Measurements from ENCODE around the gene SLC44A3.
"Not testable (repeated sequence)": the region's sequence is repeated elsewhere in the genome, so short reads cannot be mapped to it uniquely, and the experiment has no call there.

Gene SLC44A3

DNA sequence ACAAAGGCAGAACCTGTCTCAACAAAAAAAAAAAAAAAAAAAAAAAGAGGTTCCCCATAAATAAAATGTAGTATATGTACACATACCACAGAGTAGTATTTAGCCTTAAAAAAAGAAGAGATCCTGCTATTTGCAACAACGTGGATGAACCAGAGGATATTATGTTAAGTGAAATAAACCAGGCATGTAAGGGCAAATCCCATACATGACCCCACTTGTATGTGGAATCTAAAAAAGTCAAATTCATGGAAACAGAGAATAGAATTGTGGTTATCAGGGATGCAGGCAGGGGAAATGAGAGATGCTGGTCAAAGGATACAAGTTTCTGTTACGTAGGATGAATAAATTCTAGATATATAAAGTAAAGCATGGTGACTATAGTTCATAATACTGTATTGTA, 16.7 kb downstream of the SLC44A3 start:
- DNase-seq (ENCODE audit: low read depth): no peak

DNA sequence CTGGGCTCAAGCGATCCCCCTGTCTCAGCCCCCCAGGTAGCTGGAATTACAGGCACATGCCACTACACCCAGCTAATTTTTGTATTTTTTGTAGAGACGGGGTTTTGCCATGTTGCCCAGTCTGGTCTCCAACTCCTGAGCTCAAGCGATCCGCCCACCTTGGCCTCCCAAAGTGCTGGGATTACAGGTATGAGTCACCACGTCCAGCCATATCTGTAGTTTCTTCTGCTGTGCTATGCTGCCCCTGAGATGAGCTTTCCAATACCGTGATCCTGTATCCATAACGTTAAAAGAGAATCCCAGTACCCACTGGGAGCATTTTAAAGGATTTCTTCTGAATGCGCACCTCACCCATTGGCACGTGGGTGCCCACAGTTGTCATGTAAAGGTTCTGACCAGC, 20.2 kb downstream of the SLC44A3 start:
- not testable (repeated sequence) for DNase-seq (ENCODE audit: low read depth)

DNA sequence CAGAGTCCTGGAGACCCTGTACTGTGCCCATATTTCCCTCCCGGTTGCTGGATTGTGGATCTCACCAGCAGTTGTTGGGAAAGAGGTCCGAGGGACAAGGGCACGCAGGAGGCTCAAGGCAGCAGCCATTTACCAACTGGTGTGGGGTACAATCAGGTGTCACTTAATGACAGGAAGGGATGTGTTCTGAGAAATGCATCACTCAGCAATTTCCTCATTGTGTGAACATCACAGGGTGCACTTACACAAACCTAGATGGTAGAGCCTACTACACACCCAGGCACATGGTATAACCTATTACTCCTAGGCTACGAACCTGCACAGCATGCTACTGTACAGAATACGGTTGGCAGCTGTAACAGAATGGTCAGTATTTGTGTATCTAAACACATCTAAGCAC, 20.7 kb downstream of the SLC44A3 start:
- no peak for DNase-seq (ENCODE audit: low read depth)

DNA sequence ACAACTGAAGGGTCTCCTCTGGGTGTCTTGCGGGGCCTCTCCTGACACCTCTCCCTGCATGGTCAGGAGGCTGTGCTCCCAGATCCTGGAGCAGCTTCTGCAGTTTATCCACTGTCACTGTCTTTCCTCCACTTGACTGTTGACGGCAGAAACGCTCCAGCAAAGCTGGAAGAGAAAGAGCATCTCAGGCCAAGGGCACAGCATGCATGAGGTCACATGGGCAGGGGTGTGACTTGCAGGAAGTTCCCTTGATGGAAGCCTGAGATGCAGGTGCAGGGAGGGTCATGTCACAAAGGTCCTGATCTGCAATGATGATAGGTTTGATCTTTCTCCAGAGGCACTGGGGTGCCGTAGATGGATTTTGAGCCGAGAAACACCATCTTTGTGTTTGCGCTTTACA, 23.3 kb downstream of the SLC44A3 start:
- DNase-seq (ENCODE audit: low read depth): no peak

DNA sequence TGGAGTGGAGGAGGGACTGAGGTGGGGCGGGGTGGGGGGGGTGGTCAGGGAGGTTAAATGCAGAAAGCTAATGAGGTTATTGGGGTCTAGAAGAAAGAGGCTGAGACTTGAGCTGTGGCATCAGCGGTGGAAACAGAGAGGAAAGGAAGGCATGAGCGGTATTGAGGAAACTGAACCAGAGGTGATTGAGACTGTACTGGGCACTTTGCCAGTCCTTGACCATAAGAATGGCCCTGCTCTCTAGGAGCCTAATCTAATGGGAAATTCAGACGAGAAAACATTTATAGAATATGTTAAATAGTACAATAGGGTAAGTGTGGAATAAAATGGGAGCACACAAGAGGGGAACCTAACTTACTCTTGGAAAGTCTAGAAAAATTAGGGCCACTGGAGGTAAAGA, 23.7 kb downstream of the SLC44A3 start:
- DNase-seq (ENCODE audit: low read depth): no peak

DNA sequence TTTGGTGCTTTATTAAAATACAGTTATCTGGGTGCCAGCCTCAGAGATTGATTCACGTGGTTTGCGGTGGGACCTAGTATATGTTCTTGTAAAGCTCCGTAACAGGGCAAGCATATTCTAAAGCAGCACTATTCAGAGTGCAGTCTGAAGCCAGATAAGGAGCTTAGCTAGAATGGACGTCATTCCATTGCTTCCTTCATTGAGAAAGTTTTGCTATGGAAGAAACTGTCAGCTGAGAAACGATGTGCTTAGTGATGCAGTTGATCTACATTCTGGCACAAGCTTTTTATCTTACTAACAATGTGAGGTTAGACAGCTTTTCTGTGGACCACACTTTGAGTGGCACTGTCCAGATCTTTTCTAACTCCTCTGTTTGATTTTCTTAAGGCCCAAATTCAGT, 26.2 kb downstream of the SLC44A3 start:
- DNase-seq (ENCODE audit: low read depth): peak; percentile 85

DNA sequence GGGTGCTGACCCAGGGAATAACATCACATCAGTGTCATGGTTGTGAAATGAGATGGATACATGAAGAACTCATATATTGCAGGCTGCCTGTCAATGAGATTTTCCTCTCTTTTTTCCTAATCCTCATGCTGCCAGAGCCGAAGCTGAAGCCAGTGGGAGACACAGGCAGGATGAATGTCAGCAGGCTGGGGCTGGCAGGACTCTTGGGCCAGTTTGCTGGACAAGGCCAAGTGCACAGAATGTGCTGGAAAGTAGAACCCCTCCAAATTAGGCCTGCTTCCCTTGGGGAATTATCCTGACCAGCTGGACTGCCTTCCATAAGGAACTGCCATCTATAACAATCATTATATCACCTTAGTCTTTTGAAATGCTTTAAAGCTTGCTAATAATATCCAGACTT, 31.4 kb downstream of the SLC44A3 start:
- DNase-seq (ENCODE audit: low read depth): no peak

DNA sequence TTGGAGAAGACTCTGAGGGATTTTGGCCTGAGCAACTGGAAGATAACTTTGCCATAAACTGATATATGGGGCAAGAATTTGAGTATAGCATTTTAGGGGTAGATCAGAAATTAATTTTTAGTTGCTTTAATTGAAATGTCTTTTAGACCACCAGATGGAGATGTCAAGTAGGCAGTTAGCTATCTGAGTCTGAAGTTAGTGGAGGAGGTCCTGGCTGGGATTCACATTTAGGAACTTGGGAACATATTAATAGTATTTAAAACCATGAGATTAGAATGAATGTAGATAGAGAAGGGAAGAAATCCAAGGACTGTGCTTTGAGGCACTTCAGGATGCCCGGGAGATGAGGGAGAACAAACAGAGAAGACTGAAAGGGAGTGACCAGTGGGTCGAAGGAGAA, 32.6 kb downstream of the SLC44A3 start:
- DNase-seq (ENCODE audit: low read depth): no peak

DNA sequence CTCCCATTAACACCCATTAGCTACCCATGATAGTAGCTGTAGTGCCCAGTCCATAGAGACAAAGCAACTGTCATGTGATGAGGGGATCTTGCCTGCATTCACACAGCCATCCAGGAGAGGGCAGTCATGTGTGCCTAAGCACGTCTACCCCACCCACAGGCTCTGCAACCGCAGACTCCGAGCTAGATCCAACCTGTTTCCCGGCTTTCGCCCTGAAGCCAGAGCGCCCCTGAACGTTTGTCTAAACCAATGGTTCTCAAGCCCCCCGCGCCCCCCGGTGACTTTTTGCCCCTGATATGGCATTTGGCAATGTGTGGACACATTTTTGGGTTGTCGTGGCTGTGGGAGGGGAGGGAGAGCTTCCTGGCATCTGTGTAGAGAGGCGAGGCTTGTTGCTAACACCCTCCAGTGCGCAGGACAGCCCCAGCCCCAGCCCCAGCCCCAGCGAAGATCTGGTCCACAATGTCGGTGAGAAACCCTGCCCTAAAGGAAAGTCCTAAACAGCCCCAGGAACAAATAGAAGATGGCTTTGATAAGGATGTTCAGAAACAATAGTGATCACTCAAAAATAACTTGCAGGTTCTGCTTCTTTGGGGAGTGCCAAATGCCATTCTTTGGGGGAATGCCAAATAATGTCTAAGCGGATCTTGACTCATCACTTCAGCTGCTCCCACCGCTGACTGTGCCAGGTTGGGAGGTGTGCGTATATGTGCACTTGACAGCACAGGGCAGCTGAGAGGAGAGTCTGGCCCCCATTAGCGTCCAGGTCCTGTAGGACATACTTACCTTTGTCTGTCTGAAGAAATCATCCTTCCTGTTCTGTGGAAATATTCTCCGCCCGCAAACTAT, 34.5 kb downstream of the SLC44A3 start:
- DNase-seq (ENCODE audit: low read depth): peak; percentile 87

DNA sequence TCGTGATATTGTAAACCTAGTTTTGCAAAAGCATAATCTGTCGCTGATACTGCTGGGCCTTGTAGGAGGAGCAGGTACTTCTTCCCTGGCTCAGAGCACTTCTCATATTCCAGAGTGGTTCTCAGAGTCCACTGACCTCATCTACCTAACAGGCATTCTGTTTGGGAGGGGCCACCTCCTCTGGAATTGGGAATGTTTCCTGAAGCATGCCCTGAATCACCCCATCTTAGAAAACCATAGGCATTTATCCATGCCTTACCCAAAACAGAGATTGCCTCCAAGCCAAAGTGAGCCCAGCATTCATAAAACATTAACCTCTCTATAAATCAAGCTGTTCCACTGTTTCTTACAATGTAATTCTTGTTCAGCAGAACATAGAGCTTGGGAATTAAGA, 35.1 kb downstream of the SLC44A3 start:
- DNase-seq (ENCODE audit: low read depth): peak; percentile 24

DNA sequence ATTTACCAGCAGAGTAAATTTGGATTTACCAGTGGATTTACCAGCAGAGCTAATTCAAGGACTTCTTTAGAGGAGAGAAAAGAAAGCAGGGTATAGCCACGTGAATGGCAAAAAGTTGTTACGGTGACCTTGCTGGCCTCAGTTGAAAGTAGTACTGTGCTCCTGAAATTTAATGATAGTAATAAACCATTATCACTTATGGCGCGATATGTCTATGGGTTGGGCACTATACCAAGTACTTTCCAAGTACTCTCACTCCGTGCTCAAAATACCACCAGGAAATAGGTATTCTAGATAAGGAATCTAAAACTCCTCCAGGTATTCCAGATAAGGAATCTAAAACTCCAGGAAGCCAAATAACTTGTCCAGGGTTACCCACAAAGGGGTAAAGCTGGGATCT, 35.8 kb downstream of the SLC44A3 start:
- no peak for DNase-seq (ENCODE audit: low read depth)

DNA sequence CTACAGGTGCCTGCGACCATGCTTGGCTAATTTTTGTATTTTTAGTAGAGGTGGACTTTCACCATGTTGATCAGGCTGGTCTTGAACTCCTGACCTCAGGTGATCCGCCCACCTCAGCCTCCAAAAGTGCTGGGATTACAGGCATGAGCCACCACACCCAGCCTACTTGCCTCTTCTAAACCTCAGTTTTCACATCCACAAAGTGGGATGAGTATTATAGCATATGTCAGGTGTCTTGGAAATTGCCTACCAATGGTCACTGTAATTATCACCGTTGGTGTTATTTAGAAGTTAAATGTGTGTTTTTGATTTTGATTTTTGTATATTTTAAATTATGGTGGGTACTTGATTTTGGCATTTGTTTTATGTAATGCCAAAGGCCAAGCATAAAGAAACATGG, 36.7 kb downstream of the SLC44A3 start:
- DNase-seq (ENCODE audit: low read depth): no peak

DNA sequence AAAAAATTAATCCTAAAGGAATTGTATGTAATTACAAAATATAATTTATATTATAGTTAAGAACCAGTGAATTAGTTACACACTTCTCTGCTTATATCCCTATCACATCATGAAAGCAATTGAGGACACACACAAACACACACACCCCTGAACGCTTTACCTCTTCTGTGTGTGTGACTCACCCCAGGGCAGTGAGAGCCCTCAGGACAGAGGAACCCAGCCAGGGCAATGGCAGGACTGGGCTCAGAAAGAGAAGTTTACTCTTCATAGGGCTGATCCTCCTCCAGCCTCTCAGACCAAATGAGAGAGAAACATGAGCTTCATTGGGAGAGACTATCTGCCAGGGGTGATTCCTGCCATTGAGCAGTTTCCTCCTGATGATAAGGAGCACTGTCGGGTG, 38.1 kb downstream of the SLC44A3 start:
- DNase-seq (ENCODE audit: low read depth): peak; percentile 27

DNA sequence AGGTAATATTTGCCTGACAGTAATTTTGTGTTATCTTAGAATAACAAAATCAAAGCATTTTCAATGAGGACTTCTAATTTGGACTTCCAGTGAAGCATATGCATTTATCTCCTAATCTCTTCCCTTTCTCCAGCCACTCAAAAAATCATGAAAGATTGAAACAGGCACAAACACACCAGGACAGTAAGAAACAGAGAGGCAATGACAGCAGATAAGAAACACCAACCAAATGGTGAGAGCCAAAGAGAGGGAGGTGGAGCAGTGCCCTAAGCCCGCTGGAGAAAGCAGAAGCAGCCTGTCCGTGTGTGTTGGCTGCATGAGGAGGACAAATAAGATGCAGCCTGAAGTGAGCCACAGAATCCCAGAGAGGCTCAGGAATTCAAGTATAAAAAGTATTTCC, 39.0 kb downstream of the SLC44A3 start:
- DNase-seq (ENCODE audit: low read depth): no peak

DNA sequence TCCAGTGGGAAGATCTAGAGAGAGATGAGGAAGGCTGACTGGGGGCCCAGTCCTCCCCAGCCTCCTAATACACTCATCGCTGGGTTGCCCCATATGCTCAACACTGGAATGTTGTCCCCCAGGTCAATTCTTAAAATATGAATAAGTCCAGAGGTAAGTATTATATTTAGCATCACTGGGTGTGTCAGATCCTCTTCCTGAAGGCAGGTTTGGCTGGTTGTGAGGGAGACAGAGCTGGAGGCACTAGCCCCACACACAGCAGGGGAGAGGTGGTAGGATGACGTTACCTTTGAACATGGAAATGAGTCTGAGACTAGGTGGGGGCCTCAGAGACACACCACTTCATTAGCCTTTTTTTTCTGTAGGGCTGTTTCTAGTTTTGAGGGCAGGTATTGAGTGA, 42.6 kb downstream of the SLC44A3 start:
- no peak for DNase-seq (ENCODE audit: low read depth)

DNA sequence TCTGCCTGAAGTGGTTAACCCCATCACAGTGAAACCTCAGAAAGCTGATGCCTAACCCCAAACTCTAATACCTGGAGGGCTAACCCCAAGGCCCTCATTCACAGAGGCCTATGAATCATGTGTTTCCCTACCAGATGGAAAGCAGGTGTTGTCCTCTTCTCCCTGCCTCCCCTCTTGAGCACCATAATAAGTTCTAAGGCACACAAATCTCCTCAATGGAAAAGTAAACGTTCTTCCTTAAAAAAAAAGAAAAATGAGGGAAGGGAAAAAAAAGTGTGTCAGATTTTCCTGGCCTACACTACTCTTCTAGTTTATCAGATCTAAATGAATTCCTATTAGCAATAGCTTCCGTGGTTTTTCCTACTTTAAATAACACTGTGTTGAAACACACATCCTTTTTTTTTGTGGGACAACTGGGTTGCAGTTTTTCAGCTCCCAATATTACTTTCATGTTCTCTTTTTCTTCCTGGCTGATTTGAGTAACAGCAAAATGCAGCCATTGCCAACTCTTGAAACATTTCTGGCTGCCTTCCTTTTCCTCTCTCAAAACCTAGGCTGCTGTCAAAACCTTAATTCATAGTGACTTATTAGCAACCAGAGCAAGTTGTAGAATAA, 43.2 kb downstream of the SLC44A3 start:
- peak; percentile 88 for DNase-seq (ENCODE audit: low read depth)

DNA sequence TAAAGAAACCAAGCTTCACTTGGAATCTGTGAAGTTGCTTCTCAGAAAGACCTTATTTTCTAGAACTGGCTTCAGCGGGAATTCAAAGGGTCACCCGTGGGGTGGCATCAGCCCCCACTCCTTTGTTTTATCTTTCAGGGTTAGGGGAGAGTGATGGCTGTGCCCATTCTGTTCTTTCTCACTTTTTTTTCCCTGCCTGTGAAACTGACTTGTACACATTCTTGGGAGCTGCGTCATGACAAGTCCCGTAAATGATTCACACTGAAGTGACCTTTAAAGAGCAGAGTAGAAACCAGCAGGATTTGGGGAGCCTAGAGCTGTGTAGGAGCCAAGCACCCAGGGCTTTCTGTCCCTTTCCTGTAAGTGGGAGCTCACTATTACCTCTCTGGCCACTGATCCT, 43.8 kb downstream of the SLC44A3 start:
- peak; percentile 94 for DNase-seq (ENCODE audit: low read depth)

DNA sequence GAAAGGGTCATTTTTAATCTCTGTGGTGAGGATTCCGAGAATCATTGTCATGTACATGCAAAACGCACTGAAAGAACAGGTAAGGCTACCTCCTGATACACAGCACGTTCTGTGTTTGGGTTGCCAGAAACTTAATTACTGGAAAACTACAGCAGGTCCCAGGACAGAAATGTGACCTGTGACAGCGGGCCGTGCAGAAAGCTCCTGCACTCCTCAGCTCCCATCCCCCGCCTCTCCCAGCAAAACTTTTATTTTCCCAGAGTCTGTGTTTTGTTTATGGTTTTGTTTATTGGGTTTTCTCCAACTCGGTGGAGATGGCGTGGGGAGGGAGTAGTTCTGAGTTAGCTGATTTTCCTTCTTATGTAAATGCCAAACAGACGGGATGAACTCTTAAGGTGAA, 44.7 kb downstream of the SLC44A3 start:
- peak; percentile 64 for DNase-seq (ENCODE audit: low read depth)

DNA sequence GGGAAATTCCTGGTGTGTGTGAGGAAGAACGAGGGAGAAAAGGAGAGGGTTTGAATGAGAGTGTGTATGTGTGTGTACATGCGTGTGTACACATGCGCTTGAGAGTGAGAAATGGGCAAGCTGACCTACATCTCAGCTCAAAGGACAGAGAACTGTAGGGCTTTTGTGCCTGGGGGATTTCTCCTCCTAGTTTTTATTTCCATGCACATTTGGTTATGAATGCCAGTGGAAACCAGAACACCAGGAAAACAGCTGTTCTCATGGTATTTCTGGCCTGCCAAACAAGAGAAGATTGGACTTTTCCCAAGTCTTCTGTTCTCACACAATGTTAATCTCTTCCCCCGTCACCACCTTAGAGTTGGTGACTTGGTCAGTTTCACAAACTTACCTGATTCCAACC, 45.2 kb downstream of the SLC44A3 start:
- peak; percentile 63 for DNase-seq (ENCODE audit: low read depth)

DNA sequence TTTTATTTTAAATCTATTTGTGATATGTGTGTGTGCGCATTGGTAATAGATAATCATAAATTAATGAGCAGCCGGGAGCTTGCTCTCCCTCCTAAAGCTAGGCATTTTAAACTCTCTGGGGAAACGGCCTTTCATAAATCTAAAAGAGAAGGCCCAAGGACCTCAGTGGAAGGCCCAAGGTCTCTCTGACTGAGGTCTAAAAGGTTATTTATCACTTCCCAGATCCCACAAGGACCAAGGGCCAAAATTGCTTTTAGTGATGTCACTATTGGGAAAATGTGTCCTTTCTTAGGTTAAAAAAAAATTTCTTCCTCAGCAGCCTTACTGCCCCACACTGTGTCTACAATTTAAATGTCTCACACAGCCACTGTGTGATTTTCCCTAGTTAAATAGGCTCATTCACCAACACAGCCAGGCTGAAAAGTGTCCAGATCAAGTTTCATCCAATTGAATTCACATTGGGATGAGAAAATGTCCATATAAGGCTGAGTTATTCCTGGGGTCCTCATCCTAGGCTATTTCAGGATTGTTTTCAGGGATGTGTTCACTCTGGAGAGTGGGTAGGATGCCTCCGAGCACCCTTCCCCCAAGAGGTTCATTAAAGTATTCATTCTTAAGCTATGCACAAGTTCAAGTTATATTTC, 46.1 kb downstream of the SLC44A3 start:
- DNase-seq (ENCODE audit: low read depth): peak; percentile 50

DNA sequence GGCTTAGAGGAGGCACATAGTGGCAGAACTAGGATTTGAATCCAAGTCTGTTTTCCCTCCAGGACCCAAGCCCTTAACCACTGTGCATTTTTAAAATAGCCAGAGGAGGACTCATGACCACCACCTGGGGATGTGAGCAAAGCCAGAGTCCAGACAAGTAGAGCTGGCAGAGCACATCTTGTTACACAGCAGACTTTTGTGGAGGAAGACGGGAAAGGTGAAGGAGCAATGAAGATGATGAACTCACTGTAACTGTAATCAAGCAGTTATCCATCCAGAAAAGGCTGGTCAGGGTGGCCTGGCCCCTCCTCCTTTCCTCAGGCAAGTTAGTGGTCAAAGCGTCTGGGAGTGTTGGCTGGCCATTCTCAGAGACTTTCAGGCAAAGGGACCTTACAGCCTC, 50.9 kb downstream of the SLC44A3 start:
- DNase-seq (ENCODE audit: low read depth): peak; percentile 96

DNA sequence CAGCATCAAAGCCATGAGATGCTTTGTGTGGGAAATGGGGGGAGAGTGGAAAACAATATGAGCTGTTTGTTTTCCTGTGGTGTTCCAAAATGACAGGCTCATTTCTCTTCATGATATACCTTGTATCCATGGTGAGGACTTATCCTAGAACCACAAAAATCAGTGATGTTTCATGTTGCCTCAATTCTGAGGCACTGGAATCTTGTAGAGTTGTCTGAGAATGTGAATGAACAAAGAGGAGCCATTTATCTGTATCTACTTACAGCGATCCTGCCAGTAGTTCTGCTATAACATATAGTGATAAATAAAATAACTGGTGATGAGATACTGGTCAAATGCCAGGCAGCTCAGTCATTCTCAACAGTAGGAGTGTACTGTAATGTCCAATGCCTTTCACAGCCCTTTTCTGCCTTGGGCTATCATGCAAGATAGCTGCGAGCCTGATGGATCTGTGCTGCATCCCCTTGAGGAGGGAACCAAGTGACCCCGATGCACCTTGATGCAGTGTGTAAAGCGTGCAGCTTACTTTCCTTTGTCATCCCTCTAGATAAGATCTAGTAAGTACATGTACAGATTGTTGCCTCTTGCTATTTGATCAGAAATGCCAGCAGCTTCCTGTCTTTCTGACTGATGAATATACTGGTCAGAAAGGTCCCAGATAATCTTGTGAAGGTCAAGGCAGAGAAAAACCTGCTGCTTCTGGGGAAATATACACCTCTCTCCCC, 52.8 kb downstream of the SLC44A3 start:
- peak; percentile 95 for DNase-seq (ENCODE audit: low read depth)

Data from amniotic epithelial cell (primary cell).